ENCODE results near the gene C3. TPM values are rescaled to one million over a fixed set of nuclear protein-coding genes. Genes with fewer than 3 reads are reported as not detected.

The C3 gene
- polyA plus RNA-seq, 1 experiment, result 1.8 TPM

GRCh38 chr19:6686628-6686975 is 33.8 kb downstream of the C3 start:
- Histone ChIP-seq H3K9me3 (ENCODE audit: control insufficient read depth, insufficient read depth, low read length) (no peaks in the 10 kb centered on the region; the same call in 1 of the 2 replicates), H3K4me3 (ENCODE audit: low read depth, low read length) (no peak overlapping the region), H3K27me3 (ENCODE audit: control insufficient read depth, insufficient read depth, low read length) (no peaks in the 10 kb centered on the region), H3K27ac (ENCODE audit: low read depth, low read length) (no peak overlapping the region)
- no peak for DNase-seq (ENCODE audit: low read depth, low spot score)
- POLR2A ChIA-PET, result interaction anchor here (0.6 kb wide), 1 partner anchor 357 kb away, joined by 4 read pairs; no protein-coding TSS in a partner anchor
- no peak for TF ChIP-seq CTCF (IDR thresholded peaks at IDR 0.05; ENCODE audit: low read depth, low read length)
- CTCF ChIA-PET, result no interaction called here

DNA sequence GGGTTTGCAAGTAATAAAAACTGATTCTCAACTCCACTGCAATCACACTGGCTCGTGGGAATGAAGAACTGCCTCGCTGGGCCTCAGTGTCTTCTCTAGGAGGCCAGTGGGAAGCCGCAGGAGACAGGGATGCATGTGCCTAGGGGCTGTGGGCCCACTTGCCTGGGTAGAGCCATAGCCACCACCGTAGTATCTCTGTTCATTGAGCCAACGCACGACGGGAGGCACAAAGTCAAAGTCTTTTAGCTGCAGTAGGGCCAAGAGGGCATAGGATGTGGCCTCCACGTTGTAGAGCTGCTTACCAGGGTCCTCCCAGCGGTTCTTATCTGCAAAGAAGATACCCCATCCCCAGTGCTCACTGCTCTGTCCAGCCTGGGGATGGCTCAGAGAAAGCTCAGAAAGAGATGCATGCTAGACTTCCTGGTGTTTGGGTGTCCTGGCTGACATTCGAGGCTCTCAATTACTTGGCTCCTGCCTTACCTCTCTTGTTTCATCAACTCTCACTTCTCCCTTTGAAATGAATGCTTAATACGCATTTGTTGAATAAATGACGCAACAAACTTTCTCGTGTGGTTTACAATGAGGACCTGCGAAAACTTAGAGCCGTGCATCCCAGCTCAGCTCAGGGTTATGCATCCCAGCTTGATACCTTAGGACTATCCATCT is 34.4 kb downstream of the C3 start:
- POLR2A ChIA-PET, result no interaction called here
- no peaks in the 10 kb centered on the region for H3K27me3 ChIP-seq (ENCODE audit: control insufficient read depth, insufficient read depth, low read length)
- no peak overlapping the region for H3K4me3 ChIP-seq (ENCODE audit: low read depth, low read length)
- CTCF ChIA-PET, result no interaction called here
- H3K9me3 ChIP-seq (ENCODE audit: control insufficient read depth, insufficient read depth, low read length), result no peaks in the 10 kb centered on the region; the same call in 1 of the 2 replicates
- no peak for TF ChIP-seq CTCF (IDR thresholded peaks at IDR 0.05; ENCODE audit: low read depth, low read length)
- H3K27ac ChIP-seq (ENCODE audit: low read depth, low read length), result no peak overlapping the region
- no peak for DNase-seq (ENCODE audit: low read depth, low spot score)

DNA sequence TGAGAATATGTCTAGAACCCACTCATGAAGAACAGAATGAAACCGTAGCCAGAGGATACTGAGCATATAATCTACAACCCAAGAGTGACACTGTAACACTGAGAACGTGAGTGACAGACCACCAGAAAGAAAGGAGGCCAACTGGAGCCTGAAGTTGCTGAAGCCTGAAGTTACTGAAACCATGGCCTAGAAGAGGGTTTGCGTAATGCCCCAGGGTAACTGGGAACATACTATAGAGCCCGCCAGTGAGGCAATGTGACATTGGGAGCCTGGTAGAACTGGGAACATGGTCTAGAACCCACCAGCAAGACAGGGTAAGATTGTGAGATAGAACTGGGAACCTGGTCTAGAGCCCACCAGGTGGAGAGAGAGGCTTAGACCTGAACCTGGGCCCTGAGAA is 35.0 kb downstream of the C3 start:
- Histone ChIP-seq H3K4me3 (ENCODE audit: low read depth, low read length) (no peak overlapping the region), H3K9me3 (ENCODE audit: control insufficient read depth, insufficient read depth, low read length) (no peaks in the 10 kb centered on the region; the same call in 1 of the 2 replicates), H3K27me3 (ENCODE audit: control insufficient read depth, insufficient read depth, low read length) (no peaks in the 10 kb centered on the region), H3K27ac (ENCODE audit: low read depth, low read length) (no peak overlapping the region)
- POLR2A ChIA-PET, result no interaction called here
- CTCF ChIA-PET, result no interaction called here
- DNase-seq (ENCODE audit: low read depth, low spot score), result no peak
- TF ChIP-seq CTCF (IDR thresholded peaks at IDR 0.05; ENCODE audit: low read depth, low read length), result no peak

- H3K4me3 ChIP-seq (ENCODE audit: low read depth, low read length), result no peak overlapping the region
- no peak for TF ChIP-seq CTCF (IDR thresholded peaks at IDR 0.05; ENCODE audit: low read depth, low read length)
- H3K27ac ChIP-seq (ENCODE audit: low read depth, low read length), result no peak overlapping the region
- ChIA-PET POLR2A (no interaction called here), CTCF (no interaction called here)
- DNase-seq (ENCODE audit: low read depth, low spot score), result no peak
- no peaks in the 10 kb centered on the region for H3K27me3 ChIP-seq (ENCODE audit: control insufficient read depth, insufficient read depth, low read length)
- H3K9me3 ChIP-seq (ENCODE audit: control insufficient read depth, insufficient read depth, low read length), result no peaks in the 10 kb centered on the region; the same call in none of the 2 replicates
Measured at GRCh38 chr19:6683971-6684370, 36.5 kb downstream of the C3 start.

- no peak for TF ChIP-seq CTCF (IDR thresholded peaks at IDR 0.05; ENCODE audit: low read depth, low read length)
- peaks cover 5% of the 10 kb centered on the region for H3K9me3 ChIP-seq (ENCODE audit: control insufficient read depth, insufficient read depth, low read length)
- no peak overlapping the region for H3K4me3 ChIP-seq (ENCODE audit: low read depth, low read length)
- no peaks in the 10 kb centered on the region for H3K27me3 ChIP-seq (ENCODE audit: control insufficient read depth, insufficient read depth, low read length)
- ChIA-PET CTCF (no interaction called here), POLR2A (no interaction called here)
- H3K27ac ChIP-seq (ENCODE audit: low read depth, low read length), result no peak overlapping the region
- DNase-seq (ENCODE audit: low read depth, low spot score), result no peak
Measured at GRCh38 chr19:6682607-6683128, 37.8 kb downstream of the C3 start.

All from AG04450 (cell line).